ENCODE results near the gene ZSCAN10.

GRCh38 chr16:3092501-3092941, 6.6 kb downstream of the ZSCAN10 start:
- TF ChIP-seq CTCF (IDR thresholded peaks at IDR 0.05 in 2 of 3, conservative IDR thresholded peaks at IDR 0.05 in 1 of 3; ENCODE audit: borderline replicate concordance in 1 of 3, insufficient read depth in 1 of 3, low read depth in 2 of 3, low read length in 2 of 3) (no peak), POLR2A (IDR thresholded peaks at IDR 0.05; ENCODE audit: borderline replicate concordance, extremely low read depth, insufficient read depth, insufficient read length) (no peak), ATF3 (IDR thresholded peaks at IDR 0.05) (no peak), ZNF274 (IDR thresholded peaks at IDR 0.05; ENCODE audit: low read depth, low read length) (no peak), ZFX (IDR thresholded peaks at IDR 0.05) (no peak)

Measured in HCT116 (cell line).